HG03280 (cell line): ENCODE measurements around the gene RBM4B.
A peak's percentile ranks its signal among the peaks of the same experiment; 100 is the strongest.

Experiments used
- ATAC-seq: cut with Tn5 transposase; IDR thresholded peaks from one replicate; pipeline ENCODE4 v1.9.1; 2021; ENCODE audit warnings: mild to moderate bottlenecking, moderate library complexity; ENCODE audit not compliant: unreplicated experiment

RBM4B gene

DNA sequence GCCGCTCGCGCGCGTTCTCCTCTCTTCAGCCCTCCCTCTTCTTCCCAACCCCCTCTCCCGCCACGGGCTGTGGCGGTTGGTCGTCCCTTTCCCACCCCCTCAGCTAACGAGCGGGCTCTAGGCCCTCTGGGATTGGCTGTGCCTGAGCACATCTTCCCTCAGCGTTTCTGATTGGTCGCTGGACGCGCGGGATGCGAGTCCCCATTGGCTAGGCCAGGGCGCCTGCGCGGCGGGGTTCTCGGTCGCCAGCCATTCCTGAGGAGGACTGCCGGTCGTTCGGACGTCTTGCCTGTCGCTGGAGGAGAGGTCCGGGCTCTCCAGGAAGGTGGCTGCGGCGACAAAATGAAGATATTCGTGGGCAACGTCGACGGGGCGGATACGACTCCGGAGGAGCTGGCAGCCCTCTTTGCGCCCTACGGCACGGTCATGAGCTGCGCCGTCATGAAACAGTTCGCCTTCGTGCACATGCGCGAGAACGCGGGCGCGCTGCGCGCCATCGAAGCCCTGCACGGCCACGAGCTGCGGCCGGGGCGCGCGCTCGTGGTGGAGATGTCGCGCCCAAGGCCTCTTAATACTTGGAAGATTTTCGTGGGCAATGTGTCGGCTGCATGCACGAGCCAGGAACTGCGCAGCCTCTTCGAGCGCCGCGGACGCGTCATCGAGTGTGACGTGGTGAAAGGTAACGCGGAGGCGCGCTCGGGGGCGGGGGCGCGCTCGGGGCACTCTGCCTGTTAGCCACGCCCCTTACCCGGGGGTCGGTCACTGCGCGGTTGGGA is 61.1 kb downstream of the RBM4B start, which contains the start of gene RBM14:
TSS of gene RBM14 (plus strand) at position 252 of the 776 bp plus-strand sequence. CDS start at position 343, 91 bp downstream.
- ATAC-seq, result peak; percentile 92
